ENCODE measurements around the gene ZNF429.

GRCh38 chr19:21519488-21519887, 14.1 kb downstream of the ZNF429 start:
- no peak for TF ChIP-seq POLR2AphosphoS5 (IDR thresholded peaks at IDR 0.05; ENCODE audit: borderline replicate concordance, low read depth, low read length)
- no peak for TF ChIP-seq EZH2 (IDR thresholded peaks at IDR 0.05)

Measured in SK-N-MC (cell line).